ENCODE results near the gene WBP2.

DNA sequence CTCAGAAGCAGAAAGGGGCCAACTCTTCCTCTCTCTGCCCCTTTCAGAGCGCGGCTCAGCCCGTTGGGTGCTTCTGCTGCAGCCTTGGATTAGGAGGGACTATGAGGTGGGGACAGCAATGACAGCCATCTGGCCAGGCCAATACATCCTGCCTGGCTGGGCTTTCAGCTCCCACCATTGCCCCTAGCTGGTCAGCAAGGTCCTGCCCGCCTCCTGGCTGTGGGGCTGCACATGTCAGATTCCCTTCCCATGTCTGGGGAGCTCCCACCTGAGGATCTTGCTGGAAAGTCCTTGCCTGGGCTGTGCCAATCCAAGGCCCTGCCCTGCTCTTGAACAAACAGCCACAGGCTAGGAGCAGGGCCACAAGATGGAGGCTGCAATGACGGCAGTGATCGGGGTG lies 33.3 kb upstream of the WBP2 start:
- TF ChIP-seq, protein P1, sequence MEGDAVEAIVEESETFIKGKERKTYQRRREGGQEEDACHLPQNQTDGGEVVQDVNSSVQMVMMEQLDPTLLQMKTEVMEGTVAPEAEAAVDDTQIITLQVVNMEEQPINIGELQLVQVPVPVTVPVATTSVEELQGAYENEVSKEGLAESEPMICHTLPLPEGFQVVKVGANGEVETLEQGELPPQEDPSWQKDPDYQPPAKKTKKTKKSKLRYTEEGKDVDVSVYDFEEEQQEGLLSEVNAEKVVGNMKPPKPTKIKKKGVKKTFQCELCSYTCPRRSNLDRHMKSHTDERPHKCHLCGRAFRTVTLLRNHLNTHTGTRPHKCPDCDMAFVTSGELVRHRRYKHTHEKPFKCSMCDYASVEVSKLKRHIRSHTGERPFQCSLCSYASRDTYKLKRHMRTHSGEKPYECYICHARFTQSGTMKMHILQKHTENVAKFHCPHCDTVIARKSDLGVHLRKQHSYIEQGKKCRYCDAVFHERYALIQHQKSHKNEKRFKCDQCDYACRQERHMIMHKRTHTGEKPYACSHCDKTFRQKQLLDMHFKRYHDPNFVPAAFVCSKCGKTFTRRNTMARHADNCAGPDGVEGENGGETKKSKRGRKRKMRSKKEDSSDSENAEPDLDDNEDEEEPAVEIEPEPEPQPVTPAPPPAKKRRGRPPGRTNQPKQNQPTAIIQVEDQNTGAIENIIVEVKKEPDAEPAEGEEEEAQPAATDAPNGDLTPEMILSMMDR (IDR thresholded peaks at IDR 0.05 in 8 of 11, conservative IDR thresholded peaks at IDR 0.05 in 3 of 11) = no peak
- no peak for TF ChIP-seq POLR2A (IDR thresholded peaks at IDR 0.05)
- peak in 2 of 3 donors; percentile 28 to 42 for TF ChIP-seq POLR2AphosphoS5 (IDR thresholded peaks at IDR 0.05)

All from spleen (tissue), 7 donors.